Spinal cord (tissue), 10 donors: ENCODE results near the gene HIGD1C. TPM values are rescaled to one million over a fixed set of nuclear protein-coding genes. Genes with fewer than 3 reads are reported as not detected.
"Not testable (repeated sequence)": the region's sequence is repeated elsewhere in the genome, so short reads cannot be mapped to it uniquely, and the experiment has no call there.

Experiments used
- DNase-seq, 6 donors: peaks; one replicate each; pipeline versions ENCODE4 v3.0.0 to v3.0.0-alpha.2; 2013 to 2015; ENCODE audit warnings: low spot score in 6 of 6, low read depth in 4 of 6
- H3K27ac ChIP-seq: one replicate; pipeline ENCODE4 v1.5.1; 2013; ENCODE audit warnings: low read depth, low read length, control low read depth
- H3K27me3 ChIP-seq: one replicate; pipeline ENCODE4 v1.6.1; 2013; ENCODE audit warnings: low read length; ENCODE audit not compliant: control insufficient read depth, insufficient read depth
- H3K36me3 ChIP-seq: one replicate; pipeline ENCODE4 v1.6.1; 2013; ENCODE audit warnings: low read length; ENCODE audit not compliant: control insufficient read depth, insufficient read depth
- H3K4me1 ChIP-seq: one replicate; pipeline ENCODE4 v1.6.1; 2013; ENCODE audit warnings: low read length; ENCODE audit not compliant: control insufficient read depth, insufficient read depth
- H3K4me3 ChIP-seq: one replicate; pipeline ENCODE4 v1.5.1; 2013; ENCODE audit warnings: low read depth, low read length, control low read depth
- H3K9me3 ChIP-seq: one replicate; pipeline ENCODE4 v1.6.1; 2013; ENCODE audit warnings: low read length; ENCODE audit not compliant: control insufficient read depth, insufficient read depth
- WGBS: methylation state at CpG from one replicate; pipeline ENCODE4 v1.1.5; 2013; ENCODE audit warnings: missing lambda C conversion rate; ENCODE audit not compliant: insufficient coverage; 5-methylcytosine and 5-hydroxymethylcytosine counted together
- polyA plus RNA-seq, 2 donors: library from polyadenylated mRNA; unstranded; fragments of 120-200 nt; gene quantifications; one replicate each; pipeline ENCODE4 v1.2.1, GENCODE V29; 2013; ENCODE audit not compliant: insufficient read length in 2 of 2
- small RNA-seq: library from RNA; depleted of rRNA; stranded (forward); fragments of <200 nt; gene quantifications from one replicate; pipeline ENCODE3, GENCODE V24; 2014; ENCODE audit warnings: low replicate concordance
- total RNA-seq, 2 donors: library from RNA; depleted of rRNA in 1 of 2; stranded (reverse); fragments of 120-200 nt in 1 of 2; fragments of >200 nt in 1 of 2; gene quantifications; one replicate each; pipeline versions ENCODE4 v1.2.3 to v1.2.4, GENCODE V29; 2013 to 2014
- donor health status: healthy.

HIGD1C gene
- total and polyA plus RNA-seq, 4 donors: 0.53 TPM; not detected in 3

DNA sequence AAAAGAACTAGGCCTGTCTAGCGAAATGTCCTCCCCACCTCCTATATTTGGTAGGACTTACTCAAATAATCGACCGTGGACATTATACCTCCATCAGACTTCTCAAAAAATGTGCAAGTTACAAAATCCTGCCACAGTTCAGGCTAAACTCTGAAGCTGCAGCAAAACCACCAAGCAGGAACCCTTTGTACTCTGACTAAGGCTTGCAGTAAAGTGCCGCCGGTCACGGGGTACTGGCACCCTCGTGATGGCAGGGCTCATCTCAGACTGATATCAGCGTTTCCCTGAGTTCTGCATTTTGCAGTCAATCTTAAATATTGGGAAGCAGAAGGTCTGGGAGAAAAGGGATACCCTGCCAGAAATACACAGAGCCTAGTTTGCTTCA lies 56.7 kb downstream of the HIGD1C start:
- H3K4me1 ChIP-seq: peaks cover 4% of the 10 kb centered on the region
- peaks cover 23% of the 10 kb centered on the region for H3K36me3 ChIP-seq
- H3K27ac ChIP-seq: peak overlapping the region; percentile 71
- H3K27me3 ChIP-seq: no peaks in the 10 kb centered on the region
- no peaks in the 10 kb centered on the region for H3K9me3 ChIP-seq
- peak overlapping the region; percentile 12 for H3K4me3 ChIP-seq
- peak in 2 of 6 donors; percentile 8 to 71 for DNase-seq
- WGBS: 61% methylated on average over 7 of the region's 8 CpGs

DNA sequence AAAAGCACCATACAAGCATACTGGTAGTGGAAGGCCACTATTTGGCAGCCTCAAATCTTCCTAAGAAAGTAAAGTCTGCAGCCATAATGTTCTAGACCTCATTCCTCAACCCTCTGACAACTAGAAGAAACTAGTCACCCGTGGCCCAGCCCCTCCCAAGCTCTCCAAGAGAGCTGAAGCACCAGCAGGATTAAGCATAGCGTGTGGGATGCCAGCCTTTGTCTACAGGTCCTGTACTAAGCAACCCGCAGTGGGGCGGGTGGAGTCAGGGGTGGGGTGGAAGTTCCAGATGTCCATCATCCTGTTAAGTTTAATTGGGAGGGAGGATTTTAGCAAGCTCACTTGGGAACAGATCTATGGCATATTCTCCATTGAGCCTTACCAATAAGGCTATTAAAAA lies 59.6 kb downstream of the HIGD1C start:
- Histone ChIP-seq H3K27me3 (no peaks in the 10 kb centered on the region), H3K4me1 (peaks cover 4% of the 10 kb centered on the region), H3K27ac (no peak overlapping the region), H3K9me3 (no peaks in the 10 kb centered on the region), H3K36me3 (peaks cover 6% of the 10 kb centered on the region), H3K4me3 (no peak overlapping the region)
- WGBS: 70% methylated on average over 2 of the region's 4 CpGs
- no peak for DNase-seq

DNA sequence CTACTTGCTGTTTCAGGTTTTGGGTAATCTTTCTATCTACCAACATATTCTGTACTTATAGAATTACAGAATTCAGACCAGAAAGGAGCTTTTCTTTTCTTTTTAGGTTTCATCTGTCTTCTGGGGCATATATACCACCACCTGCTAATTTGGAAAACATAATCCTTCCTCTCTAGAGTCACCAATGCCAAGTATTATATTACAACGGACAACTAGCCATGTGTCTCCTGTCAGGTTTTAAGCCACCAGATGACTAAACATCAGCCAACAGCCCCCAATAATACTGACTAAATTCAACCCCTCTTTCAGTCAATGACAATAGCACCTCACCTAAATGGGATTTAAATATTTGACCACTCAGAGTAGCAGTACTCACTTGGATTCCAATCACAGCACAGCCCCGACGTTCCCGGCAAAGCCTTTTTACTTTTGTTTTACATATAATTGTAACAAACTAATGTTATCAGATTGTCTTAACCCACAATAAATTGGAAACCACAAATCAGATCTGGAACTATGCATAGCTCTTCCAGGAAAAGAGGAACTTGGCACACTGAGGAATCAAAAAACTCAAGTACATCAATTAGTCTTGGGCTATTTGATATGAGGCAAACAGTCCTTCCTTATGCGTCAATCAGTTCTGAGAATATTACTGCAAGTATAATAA lies 60.4 kb downstream of the HIGD1C start:
- H3K27ac ChIP-seq: no peak overlapping the region
- H3K4me1 ChIP-seq: peaks cover 4% of the 10 kb centered on the region
- H3K27me3 ChIP-seq: no peaks in the 10 kb centered on the region
- DNase-seq: no peak
- no peaks in the 10 kb centered on the region for H3K9me3 ChIP-seq
- peaks cover 4% of the 10 kb centered on the region for H3K36me3 ChIP-seq
- no peak overlapping the region for H3K4me3 ChIP-seq
- WGBS: 67% methylated on average over 1 of the region's 5 CpGs

DNA sequence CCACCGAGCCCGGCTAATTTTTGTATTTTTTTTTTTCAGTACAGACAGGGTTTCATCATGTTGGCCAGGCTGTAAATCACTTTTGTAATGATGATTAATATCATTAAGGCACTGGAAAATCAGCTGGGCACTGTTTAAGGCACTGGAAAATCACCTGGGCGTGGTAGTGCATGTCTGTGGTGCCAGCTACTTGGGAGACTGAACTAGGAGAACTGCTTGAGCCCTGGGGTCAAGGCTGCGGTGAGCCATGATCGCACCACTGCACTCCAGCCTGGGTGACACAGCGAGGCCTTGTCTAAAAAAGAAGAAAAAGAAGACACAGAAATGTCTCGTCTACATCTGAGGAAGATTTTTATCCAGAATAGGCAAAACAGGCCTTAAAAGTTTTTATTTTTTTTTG lies 61.1 kb downstream of the HIGD1C start:
- no peaks in the 10 kb centered on the region for H3K27me3 ChIP-seq
- no peaks in the 10 kb centered on the region for H3K9me3 ChIP-seq
- H3K4me3 ChIP-seq: no peak overlapping the region
- 92% methylated on average over 4 of the region's 7 CpGs for WGBS
- no peaks in the 10 kb centered on the region for H3K36me3 ChIP-seq
- H3K27ac ChIP-seq: no peak overlapping the region
- DNase-seq: no peak
- H3K4me1 ChIP-seq: peaks cover 4% of the 10 kb centered on the region

DNA sequence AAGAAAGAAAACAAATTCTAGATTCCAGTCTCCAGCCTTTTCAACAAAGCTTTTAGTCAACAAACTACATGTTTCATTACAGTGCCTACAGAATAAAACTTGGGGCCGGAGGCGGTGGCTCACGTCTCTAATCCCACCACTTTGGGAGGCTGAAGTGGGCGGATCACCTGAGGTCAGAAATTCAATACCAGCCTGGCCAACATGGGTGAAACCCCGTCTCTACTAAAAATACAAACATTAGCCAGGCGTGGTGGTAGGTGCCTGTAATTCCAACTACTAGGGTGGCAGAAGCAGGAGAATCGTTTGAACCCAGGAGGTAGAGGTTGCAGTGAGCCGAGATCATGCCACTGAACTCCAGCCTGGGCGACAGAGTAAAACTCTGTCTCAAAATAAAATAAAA lies 62.1 kb downstream of the HIGD1C start:
- not testable (repeated sequence) for H3K4me1 ChIP-seq, H3K9me3 ChIP-seq, H3K27me3 ChIP-seq, H3K36me3 ChIP-seq, H3K27ac ChIP-seq, H3K4me3 ChIP-seq, DNase-seq
- WGBS: 100% methylated on average over 4 of the region's 9 CpGs

DNA sequence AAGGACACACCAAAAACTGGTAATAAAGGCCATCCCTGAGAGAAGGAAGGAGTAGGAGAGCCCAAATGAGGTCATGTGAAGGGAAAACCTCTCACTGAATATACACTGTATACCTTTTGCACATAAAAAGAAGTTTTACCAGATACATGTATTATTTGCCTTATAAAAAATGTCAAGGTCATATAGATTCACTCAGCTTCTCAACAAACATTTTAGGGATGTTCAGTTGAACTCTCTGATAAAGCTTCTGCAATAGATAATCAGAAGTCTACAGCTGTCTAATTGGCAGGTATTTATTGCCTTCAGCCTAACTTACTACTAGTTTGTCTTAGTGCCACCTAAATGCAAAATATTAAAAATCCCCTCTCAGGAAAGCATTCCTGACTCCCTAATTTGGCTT lies 65.1 kb downstream of the HIGD1C start:
- H3K4me1 ChIP-seq: peaks cover 14% of the 10 kb centered on the region
- H3K36me3 ChIP-seq: no peaks in the 10 kb centered on the region
- no peak overlapping the region for H3K4me3 ChIP-seq
- H3K27me3 ChIP-seq: no peaks in the 10 kb centered on the region
- H3K27ac ChIP-seq: no peak overlapping the region
- DNase-seq: no peak
- no peaks in the 10 kb centered on the region for H3K9me3 ChIP-seq

DNA sequence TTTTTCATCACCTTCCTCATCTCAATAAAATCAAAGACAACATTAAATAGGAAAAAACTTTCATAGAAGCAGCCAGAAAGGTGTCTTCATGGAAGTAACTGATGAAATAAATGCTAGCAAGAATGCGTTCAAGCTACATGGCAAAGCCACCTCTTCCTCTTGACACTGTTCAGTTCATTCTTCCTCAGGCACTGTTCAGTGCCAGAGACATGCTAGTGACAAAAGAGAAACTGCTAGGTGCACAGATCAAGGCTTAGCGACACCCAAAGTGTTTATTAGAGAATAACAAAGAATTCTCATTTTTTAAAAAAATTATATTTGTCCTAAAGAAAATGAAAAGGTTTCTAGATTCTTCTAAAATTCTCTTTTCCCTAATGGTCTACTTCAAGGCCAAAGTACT lies 66.6 kb downstream of the HIGD1C start:
- WGBS: no CpG with 5 or more reads among the region's 2 CpGs
- H3K27ac ChIP-seq: no peak overlapping the region
- H3K4me1 ChIP-seq: peaks cover 14% of the 10 kb centered on the region
- H3K9me3 ChIP-seq: no peaks in the 10 kb centered on the region
- no peak overlapping the region for H3K4me3 ChIP-seq
- no peak for DNase-seq
- H3K36me3 ChIP-seq: no peaks in the 10 kb centered on the region
- no peaks in the 10 kb centered on the region for H3K27me3 ChIP-seq

DNA sequence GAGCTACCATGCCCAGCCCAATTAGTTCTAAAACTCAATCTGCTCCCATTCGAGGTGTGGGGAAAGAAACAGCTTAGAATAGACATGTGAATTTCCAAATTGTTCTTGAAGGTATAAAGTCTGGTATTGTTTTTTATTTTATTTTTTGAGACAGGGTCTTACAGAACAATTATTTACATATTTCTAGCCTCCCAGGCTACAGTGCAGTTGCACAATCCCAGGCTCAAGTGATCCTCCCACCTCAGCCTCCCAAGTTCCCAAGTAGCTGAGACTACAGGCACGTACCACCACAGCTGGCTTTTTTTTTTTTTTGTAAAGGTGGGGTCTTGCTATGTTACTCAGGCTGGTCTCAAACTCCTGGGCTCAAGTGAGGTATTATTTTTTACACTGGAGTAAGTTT lies 67.6 kb downstream of the HIGD1C start:
- no CpG with 5 or more reads among the region's 2 CpGs for WGBS
- H3K9me3 ChIP-seq: no peaks in the 10 kb centered on the region
- no peaks in the 10 kb centered on the region for H3K36me3 ChIP-seq
- peak overlapping the region; percentile 85 for H3K27ac ChIP-seq
- no peak for DNase-seq
- peaks cover 18% of the 10 kb centered on the region for H3K4me1 ChIP-seq
- no peaks in the 10 kb centered on the region for H3K27me3 ChIP-seq
- H3K4me3 ChIP-seq: no peak overlapping the region

Small RNAs within 50 kb of the gene (small RNA-seq; reads per million reads assigned to genes)
- gene AC008121.1 (not detected), gene RF00019 (not detected), gene RNU6-87P (not detected)

Other genes starting within 250 kb of the HIGD1C start
- 10 to 100 TPM; 23.6 to 49.3 TPM for gene ATF1, start 188.4 kb upstream of the HIGD1C start, total RNA-seq
- gene ATF1, start 188.4 kb upstream of the HIGD1C start, polyA plus RNA-seq: 10 to 100 TPM; 17.8 to 19.8 TPM
- gene TMPRSS12, start 109.6 kb upstream of the HIGD1C start, total RNA-seq: not detected
- gene TMPRSS12, start 109.6 kb upstream of the HIGD1C start, polyA plus RNA-seq: under 1 TPM; 0.12 to 0.19 TPM
- gene SLC11A2, start 73.8 kb downstream of the HIGD1C start, total RNA-seq: 100 to 1,000 TPM in 1 of 2 donors, 10 to 100 TPM in 1; 52.0 to 102 TPM
- 10 to 100 TPM; 56.0 to 65.1 TPM for gene SLC11A2, start 73.8 kb downstream of the HIGD1C start, polyA plus RNA-seq
- 10 to 100 TPM; 66.5 to 67.5 TPM for gene LETMD1, start 95.8 kb downstream of the HIGD1C start, total RNA-seq
- gene LETMD1, start 95.8 kb downstream of the HIGD1C start, polyA plus RNA-seq: 100 to 1,000 TPM in 1 of 2 donors, 10 to 100 TPM in 1; 80.4 to 105 TPM
- gene CSRNP2, start 131.1 kb downstream of the HIGD1C start, total RNA-seq: 10 to 100 TPM; 30.9 to 41.6 TPM
- gene CSRNP2, start 131.1 kb downstream of the HIGD1C start, polyA plus RNA-seq: 10 to 100 TPM; 53.4 to 61.1 TPM
- gene TFCP2, start 220.6 kb downstream of the HIGD1C start, total RNA-seq: 10 to 100 TPM; 23.2 to 23.7 TPM
- gene TFCP2, start 220.6 kb downstream of the HIGD1C start, polyA plus RNA-seq: 10 to 100 TPM; 49.1 to 50.6 TPM